Measurements from ENCODE around the gene CLCN4.

The CLCN4 gene

DNA sequence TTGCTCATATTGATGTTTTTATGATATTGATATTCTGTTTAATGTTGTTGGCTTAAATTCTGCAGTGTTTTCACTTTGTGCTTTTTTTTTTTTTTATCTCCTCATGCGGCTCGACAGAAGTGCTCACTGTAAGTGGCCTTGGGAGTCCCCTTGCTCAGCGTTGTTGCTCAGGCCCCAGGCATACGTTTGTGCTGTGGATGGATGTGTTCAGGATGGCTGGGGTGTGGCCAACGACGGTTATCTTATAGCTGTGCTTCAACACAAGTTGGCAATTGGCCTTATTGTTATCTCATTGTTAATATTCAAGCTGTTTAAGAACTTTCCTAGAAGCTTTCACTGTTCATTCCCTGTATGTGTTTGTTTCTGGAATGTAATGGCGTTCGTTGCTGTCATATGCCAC, 36.4 kb upstream of the CLCN4 start:
- H3K4me1 ChIP-seq (ENCODE audit: insufficient read depth, low read length) = no peaks in the 10 kb centered on the region
- no peak overlapping the region for H2AFZ ChIP-seq (ENCODE audit: low read depth, low read length)
- no peaks in the 10 kb centered on the region for H3K27me3 ChIP-seq (ENCODE audit: insufficient read depth, low read length)
- peaks cover 6% of the 10 kb centered on the region for H3K36me3 ChIP-seq (ENCODE audit: insufficient read depth, low read length)
- H3K9me3 ChIP-seq (ENCODE audit: low read length) = peaks cover 36% of the 10 kb centered on the region
- H3K4me3 ChIP-seq (ENCODE audit: low read length) = no peak overlapping the region

DNA sequence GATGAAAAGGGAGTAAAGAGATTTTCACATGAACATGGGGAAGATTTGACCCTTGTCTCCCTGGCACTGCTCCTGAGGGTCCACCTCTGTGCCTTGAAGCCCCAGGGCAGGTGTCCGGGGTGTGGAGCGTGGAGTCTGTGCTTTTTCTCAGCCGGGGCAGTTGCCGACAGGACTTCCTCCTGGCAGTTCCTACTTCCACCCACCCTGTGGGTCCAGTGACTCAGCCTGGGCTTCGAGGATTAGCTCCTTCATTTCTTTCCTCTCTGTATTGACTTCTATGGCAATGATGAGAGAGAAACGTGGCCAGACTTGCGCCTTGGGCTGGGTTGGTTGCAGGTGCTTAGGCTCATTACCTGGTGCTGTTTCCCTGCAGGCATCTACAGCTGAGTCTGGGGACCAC, 35.9 kb upstream of the CLCN4 start:
- H3K36me3 ChIP-seq (ENCODE audit: insufficient read depth, low read length) = peaks cover 6% of the 10 kb centered on the region
- H3K9me3 ChIP-seq (ENCODE audit: low read length) = peaks cover 36% of the 10 kb centered on the region

DNA sequence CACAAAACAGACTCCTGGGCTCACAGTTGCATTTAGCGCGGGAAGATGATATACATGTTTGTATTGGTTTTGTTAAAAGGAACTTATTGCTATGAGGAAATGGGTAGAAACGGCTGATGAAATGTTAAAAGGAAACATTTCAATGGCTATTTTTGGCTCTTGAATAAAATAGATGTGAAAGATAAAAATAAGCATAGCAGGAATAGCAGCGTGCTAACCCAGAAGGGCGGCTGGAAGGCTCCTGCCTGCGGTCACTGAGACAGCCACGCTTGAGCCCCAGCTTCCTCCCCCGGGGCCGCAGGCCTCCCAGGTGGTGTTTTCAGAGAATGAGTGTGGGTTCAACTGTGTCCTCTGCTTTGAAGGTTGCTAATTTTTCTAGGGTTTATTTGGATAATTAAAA, 35.0 kb upstream of the CLCN4 start:
- Histone ChIP-seq H3K4me1 (ENCODE audit: insufficient read depth, low read length) (no peaks in the 10 kb centered on the region), H3K36me3 (ENCODE audit: insufficient read depth, low read length) (peaks cover 6% of the 10 kb centered on the region), H3K4me3 (ENCODE audit: low read length) (no peak overlapping the region), H2AFZ (ENCODE audit: low read depth, low read length) (no peak overlapping the region), H3K27me3 (ENCODE audit: insufficient read depth, low read length) (no peaks in the 10 kb centered on the region), H3K9me3 (ENCODE audit: low read length) (peaks cover 34% of the 10 kb centered on the region)

More for the DNA sequence above, 35.9 kb upstream of the CLCN4 start:
- Histone ChIP-seq H3K4me1 (ENCODE audit: insufficient read depth, low read length) (no peaks in the 10 kb centered on the region), H2AFZ (ENCODE audit: low read depth, low read length) (no peak overlapping the region), H3K4me3 (ENCODE audit: low read length) (no peak overlapping the region), H3K27me3 (ENCODE audit: insufficient read depth, low read length) (no peaks in the 10 kb centered on the region)

DNA sequence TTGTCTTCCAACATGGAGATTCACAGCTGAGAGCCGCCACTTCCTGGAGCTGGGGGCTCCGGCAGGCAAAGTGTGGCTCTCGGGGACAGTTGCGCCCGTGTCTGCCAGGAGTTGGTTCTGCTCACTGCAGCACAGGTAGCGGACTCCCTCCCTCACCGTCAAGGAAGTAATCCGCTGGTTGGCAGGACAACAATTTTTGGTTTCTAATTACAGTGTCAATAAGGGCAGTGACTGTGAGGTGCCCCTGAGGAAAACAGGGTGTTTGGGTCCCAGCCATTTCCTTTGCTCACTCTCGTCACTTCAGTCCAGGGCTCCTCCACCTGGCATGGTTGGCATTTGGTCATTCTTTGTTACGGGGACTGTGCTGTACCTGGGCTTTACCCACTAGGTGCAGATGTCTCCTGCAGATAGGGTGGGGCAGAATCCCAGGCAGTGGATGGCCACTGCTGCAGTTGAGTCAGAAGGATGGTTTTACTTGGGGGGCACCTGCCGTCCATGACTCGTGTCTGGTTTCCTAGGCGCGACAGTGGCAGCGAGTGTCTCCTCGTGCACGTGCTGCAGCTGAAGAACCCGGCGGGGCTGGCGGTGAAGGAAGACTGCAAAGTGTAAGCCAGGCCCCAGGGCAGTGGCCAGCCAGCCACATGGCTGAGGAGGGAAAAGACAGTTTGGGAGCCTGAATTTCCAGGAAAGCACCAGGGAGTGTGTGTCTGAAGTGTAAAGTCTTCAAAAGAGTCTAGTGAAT, 32.1 kb upstream of the CLCN4 start:
- H3K27me3 ChIP-seq (ENCODE audit: insufficient read depth, low read length) = no peaks in the 10 kb centered on the region
- peaks cover 11% of the 10 kb centered on the region for H3K36me3 ChIP-seq (ENCODE audit: insufficient read depth, low read length)
- H3K4me1 ChIP-seq (ENCODE audit: insufficient read depth, low read length) = no peaks in the 10 kb centered on the region
- no peak overlapping the region for H2AFZ ChIP-seq (ENCODE audit: low read depth, low read length)
- peaks cover 17% of the 10 kb centered on the region for H3K9me3 ChIP-seq (ENCODE audit: low read length)
- no peak overlapping the region for H3K4me3 ChIP-seq (ENCODE audit: low read length)

DNA sequence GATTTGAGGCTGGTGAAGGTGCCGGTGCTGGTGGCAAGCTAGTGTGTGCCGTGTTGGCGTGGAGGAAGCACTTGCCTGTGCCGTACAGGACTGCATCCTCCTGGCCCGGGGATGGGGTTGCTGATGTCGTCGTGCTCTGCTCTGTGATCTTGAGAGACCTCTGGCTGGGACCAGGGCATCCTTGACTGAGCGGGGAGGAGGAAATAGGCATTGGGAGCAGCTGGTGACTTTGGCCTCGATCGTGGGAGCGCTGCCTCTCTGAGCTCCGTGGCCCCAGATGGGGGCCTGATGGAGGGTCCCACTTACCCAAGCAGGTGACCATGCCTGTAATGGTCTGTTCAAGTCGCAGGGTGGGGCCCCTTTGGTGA, 31.5 kb upstream of the CLCN4 start:
- Histone ChIP-seq H3K9me3 (ENCODE audit: low read length) (peaks cover 17% of the 10 kb centered on the region), H2AFZ (ENCODE audit: low read depth, low read length) (no peak overlapping the region), H3K27me3 (ENCODE audit: insufficient read depth, low read length) (no peaks in the 10 kb centered on the region), H3K4me1 (ENCODE audit: insufficient read depth, low read length) (no peaks in the 10 kb centered on the region), H3K36me3 (ENCODE audit: insufficient read depth, low read length) (peaks cover 17% of the 10 kb centered on the region), H3K4me3 (ENCODE audit: low read length) (no peak overlapping the region)

DNA sequence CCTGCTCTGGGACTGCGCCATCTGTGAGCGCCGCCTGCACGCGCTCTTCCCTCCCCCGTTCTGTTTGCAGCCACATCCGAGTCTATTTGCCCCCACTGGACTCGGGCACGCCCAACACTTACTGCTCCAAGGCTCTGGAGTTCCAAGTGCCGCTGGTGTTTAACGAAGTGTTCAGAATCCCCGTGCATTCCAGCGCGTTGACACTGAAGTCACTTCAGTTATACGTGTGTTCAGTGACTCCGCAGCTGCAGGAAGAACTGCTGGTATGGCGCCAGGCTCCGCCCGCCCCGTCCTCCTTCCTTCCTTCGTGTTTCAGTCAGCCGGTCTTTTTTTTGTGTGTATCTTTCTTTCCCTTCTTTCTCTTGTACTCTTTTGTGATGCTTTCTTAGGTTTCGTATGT, 30.7 kb upstream of the CLCN4 start:
- no peaks in the 10 kb centered on the region for H3K27me3 ChIP-seq (ENCODE audit: insufficient read depth, low read length)
- H3K4me1 ChIP-seq (ENCODE audit: insufficient read depth, low read length) = no peaks in the 10 kb centered on the region
- peaks cover 20% of the 10 kb centered on the region for H3K36me3 ChIP-seq (ENCODE audit: insufficient read depth, low read length)
- no peak overlapping the region for H2AFZ ChIP-seq (ENCODE audit: low read depth, low read length)
- no peak overlapping the region for H3K4me3 ChIP-seq (ENCODE audit: low read length)
- H3K9me3 ChIP-seq (ENCODE audit: low read length) = peaks cover 14% of the 10 kb centered on the region

DNA sequence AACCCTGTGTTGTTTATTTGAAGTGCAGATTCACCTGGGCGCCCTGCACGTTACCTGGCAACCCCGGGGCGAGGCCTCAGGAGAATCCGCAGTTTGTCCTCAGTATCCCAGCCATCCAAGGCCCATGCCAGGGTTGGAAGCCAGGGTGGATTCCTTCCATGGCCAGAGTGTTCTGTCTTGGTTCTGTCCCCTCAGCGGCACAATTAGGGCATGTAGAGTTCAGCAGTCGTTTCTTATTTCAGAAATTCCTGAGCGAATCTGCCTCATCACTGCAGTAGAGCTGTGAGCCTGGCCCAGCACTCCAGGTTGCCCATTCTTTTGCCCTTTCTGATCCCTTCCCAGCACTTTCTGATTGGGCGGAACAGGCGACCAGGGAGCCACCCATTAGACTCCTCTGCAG, 29.9 kb upstream of the CLCN4 start:
- H3K9me3 ChIP-seq (ENCODE audit: low read length) = peaks cover 12% of the 10 kb centered on the region
- peaks cover 4% of the 10 kb centered on the region for H3K4me1 ChIP-seq (ENCODE audit: insufficient read depth, low read length)
- H3K36me3 ChIP-seq (ENCODE audit: insufficient read depth, low read length) = peaks cover 20% of the 10 kb centered on the region
- H2AFZ ChIP-seq (ENCODE audit: low read depth, low read length) = no peak overlapping the region
- no peak overlapping the region for H3K4me3 ChIP-seq (ENCODE audit: low read length)
- no peaks in the 10 kb centered on the region for H3K27me3 ChIP-seq (ENCODE audit: insufficient read depth, low read length)

DNA sequence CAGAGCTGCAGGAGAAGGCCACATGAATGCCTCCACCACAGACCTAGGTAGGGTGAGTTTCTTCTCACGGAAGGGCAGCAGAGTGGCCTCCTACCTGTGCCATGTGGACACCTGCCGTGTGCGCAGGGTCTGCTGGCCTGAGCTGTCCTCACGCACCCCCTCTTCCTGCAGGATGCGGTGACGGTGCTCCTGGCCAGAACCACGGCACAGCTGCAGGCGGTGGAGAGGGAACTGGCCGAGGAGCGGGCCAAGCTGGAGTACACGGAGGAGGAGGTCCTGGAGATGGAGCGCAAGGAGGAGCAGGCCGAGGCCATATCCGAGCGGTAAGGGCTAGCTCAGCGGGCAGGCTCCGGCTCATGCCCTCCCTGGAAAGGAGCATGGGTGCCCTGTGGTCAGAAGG, 28.4 kb upstream of the CLCN4 start:
- no peak overlapping the region for H3K4me3 ChIP-seq (ENCODE audit: low read length)
- no peaks in the 10 kb centered on the region for H3K27me3 ChIP-seq (ENCODE audit: insufficient read depth, low read length)
- H3K36me3 ChIP-seq (ENCODE audit: insufficient read depth, low read length) = peaks cover 20% of the 10 kb centered on the region
- H3K4me1 ChIP-seq (ENCODE audit: insufficient read depth, low read length) = peaks cover 7% of the 10 kb centered on the region
- peaks cover 9% of the 10 kb centered on the region for H3K9me3 ChIP-seq (ENCODE audit: low read length)
- H2AFZ ChIP-seq (ENCODE audit: low read depth, low read length) = no peak overlapping the region

DNA sequence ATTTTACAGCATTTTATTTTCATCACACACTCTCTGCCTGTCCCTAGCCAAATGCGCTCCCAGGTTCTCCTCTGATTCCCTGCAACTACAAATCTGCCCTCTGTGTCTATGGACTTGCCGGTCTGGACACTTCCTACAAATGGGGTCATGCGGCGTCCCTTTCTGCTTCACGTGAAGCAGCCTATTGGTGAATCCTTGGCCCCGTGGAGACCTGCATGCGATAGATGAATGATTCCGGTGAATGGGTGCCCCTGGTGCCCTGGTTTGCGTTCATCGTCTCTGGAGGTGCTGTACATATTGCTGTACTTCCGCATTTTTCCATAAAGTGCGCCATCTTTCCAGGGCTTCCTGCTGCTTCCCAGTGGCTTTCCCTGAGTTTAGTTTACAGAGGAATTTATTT, 27.5 kb upstream of the CLCN4 start:
- peaks cover 18% of the 10 kb centered on the region for H3K36me3 ChIP-seq (ENCODE audit: insufficient read depth, low read length)
- peaks cover 9% of the 10 kb centered on the region for H3K9me3 ChIP-seq (ENCODE audit: low read length)
- H3K27me3 ChIP-seq (ENCODE audit: insufficient read depth, low read length) = no peaks in the 10 kb centered on the region
- H3K4me3 ChIP-seq (ENCODE audit: low read length) = no peak overlapping the region
- peaks cover 7% of the 10 kb centered on the region for H3K4me1 ChIP-seq (ENCODE audit: insufficient read depth, low read length)
- no peak overlapping the region for H2AFZ ChIP-seq (ENCODE audit: low read depth, low read length)

DNA sequence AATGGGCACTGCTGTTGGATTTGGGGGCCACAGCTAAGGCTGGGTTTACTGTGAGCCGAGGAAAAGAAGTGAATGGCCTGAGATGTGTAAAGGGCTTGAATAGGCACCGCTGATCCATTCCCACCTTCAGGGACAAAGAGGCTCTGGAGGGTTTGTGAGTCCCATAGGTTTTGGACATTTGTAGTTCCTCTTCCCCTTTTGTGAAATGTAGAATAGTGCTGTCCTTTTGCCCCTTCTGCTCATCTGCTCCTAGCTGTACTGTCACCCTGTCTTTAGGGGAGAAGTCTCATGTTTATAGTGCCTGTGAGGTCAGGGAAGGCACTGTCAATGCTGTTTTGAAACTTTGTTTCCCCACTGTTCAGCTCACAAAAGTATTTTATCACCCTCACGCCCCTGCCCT, 26.4 kb upstream of the CLCN4 start:
- peaks cover 16% of the 10 kb centered on the region for H3K9me3 ChIP-seq (ENCODE audit: low read length)
- H3K4me1 ChIP-seq (ENCODE audit: insufficient read depth, low read length) = peaks cover 7% of the 10 kb centered on the region
- H2AFZ ChIP-seq (ENCODE audit: low read depth, low read length) = no peak overlapping the region
- peaks cover 22% of the 10 kb centered on the region for H3K36me3 ChIP-seq (ENCODE audit: insufficient read depth, low read length)
- no peaks in the 10 kb centered on the region for H3K27me3 ChIP-seq (ENCODE audit: insufficient read depth, low read length)
- no peak overlapping the region for H3K4me3 ChIP-seq (ENCODE audit: low read length)

DNA sequence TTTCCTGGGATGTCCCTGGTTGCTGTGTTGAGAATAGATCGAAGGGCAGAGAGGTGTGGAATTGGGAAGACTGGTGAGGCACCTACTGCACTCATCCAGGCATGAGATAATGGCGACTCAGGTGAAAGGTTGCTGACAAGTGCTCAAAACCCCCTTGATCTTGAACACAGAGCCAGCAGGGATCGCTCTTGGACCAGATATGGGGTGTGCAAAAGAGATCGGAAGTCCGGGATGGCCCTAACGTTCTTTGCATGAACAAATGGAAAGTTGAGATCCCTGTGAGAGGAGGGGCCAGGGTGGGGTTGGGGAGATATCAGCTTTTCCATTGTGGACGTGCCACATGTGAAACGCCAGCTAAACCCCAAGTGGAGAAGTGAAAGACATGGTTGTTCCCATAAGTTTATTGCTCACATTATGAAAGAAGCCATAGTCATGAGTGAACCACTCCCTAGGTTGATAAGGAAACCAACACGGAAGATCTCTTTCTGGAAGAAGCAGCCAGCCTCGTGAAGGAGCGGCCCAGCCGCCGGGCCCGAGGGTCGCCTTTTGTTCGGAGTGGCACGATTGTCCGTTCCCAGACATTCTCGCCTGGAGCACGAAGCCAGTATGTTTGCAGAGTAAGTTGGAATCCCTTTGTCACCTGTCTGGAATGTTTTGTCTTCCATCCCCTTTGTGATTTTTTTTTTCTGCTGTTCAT, 22.6 kb upstream of the CLCN4 start:
- Histone ChIP-seq H3K4me3 (ENCODE audit: low read length) (no peak overlapping the region), H3K9me3 (ENCODE audit: low read length) (peaks cover 11% of the 10 kb centered on the region), H3K4me1 (ENCODE audit: insufficient read depth, low read length) (peaks cover 7% of the 10 kb centered on the region), H3K36me3 (ENCODE audit: insufficient read depth, low read length) (peaks cover 22% of the 10 kb centered on the region), H3K27me3 (ENCODE audit: insufficient read depth, low read length) (no peaks in the 10 kb centered on the region), H2AFZ (ENCODE audit: low read depth, low read length) (no peak overlapping the region)

DNA sequence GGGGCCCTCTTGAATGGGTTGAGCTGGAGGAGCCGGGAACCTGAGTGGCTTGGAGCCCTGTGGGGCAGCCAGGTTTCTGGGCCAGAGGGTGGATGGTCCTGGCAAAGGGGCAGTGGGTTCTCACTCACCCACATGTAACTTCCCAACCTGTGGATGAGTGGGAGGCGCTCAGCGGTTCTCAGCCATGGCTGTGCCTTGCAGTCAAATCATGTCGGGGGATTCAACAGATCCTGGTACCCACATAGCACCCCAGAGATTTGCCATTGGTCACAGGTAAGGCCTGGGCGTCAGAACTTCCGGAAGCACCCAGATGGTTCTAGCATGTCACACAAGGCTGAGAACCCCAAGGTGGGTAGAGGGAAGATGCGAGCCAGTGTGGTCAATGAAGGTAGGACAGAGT, 21.9 kb upstream of the CLCN4 start:
- peaks cover 7% of the 10 kb centered on the region for H3K4me1 ChIP-seq (ENCODE audit: insufficient read depth, low read length)
- H2AFZ ChIP-seq (ENCODE audit: low read depth, low read length) = no peak overlapping the region
- H3K9me3 ChIP-seq (ENCODE audit: low read length) = peaks cover 11% of the 10 kb centered on the region
- H3K36me3 ChIP-seq (ENCODE audit: insufficient read depth, low read length) = peaks cover 15% of the 10 kb centered on the region
- no peaks in the 10 kb centered on the region for H3K27me3 ChIP-seq (ENCODE audit: insufficient read depth, low read length)
- H3K4me3 ChIP-seq (ENCODE audit: low read length) = no peak overlapping the region

DNA sequence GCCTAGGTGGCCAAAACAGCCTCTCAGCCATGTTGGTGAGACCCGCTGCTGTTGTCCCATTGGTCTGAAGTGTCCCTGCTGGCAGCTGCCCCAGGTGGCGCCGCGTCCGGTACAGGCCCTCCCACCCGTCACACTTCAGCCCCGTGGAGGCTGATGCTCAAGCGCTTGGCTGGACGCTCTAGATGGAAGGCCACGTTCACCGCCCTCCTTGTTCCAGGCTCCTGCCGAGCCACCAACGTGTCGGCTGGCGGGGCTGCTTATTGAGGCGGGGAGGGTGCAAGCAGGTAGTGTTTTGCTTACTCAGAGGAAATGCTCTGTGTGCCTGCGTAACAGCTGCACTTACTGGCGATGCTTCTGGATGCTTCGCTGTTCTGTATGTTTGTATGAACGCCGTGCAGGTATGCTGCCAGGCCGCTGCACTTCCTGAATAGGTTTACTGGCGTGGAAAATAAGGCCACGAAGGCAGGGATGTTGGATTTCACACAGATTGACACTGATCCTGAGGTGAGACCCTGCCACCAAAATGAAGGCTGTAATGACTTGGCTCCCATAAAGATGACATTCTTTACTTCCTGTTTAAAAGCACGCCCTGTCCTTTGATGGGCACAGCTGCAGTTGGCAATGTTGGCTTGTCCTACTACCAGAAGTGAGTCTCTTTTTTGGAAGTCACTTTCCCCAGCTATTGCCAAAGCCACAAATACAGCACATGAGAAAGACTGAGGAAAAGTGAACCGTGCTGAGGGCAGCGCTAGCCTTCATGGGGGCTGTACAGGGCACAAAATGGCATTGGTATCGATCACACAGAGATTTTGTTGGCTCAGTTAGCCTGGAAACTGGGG, 21.0 kb upstream of the CLCN4 start:
- Histone ChIP-seq H3K27me3 (ENCODE audit: insufficient read depth, low read length) (no peaks in the 10 kb centered on the region), H3K4me3 (ENCODE audit: low read length) (no peak overlapping the region), H3K9me3 (ENCODE audit: low read length) (peaks cover 7% of the 10 kb centered on the region), H2AFZ (ENCODE audit: low read depth, low read length) (no peak overlapping the region), H3K4me1 (ENCODE audit: insufficient read depth, low read length) (peaks cover 7% of the 10 kb centered on the region), H3K36me3 (ENCODE audit: insufficient read depth, low read length) (peaks cover 9% of the 10 kb centered on the region)
